Psoas muscle (tissue), 8 donors: ENCODE data around the gene ACOX3. TPM values are rescaled to one million over a fixed set of nuclear protein-coding genes. Genes with fewer than 3 reads are reported as not detected.

Experiments
- ATAC-seq, 4 donors: fragments of 200-7000 bp; cut with Tn5 transposase; one replicate each; pipeline ENCODE4 v1.9.1; 2020; ENCODE audit warnings: moderate library complexity in 3 of 4, mild to moderate bottlenecking in 2 of 4
- DNase-seq, 2 donors: peaks; one replicate each; pipeline ENCODE4 v3.0.0-alpha.2; 2020
- H3K27ac ChIP-seq: fragments of 200-600 bp; one replicate; pipeline ENCODE4 v1.8.0; 2022
- H3K27me3 ChIP-seq, 3 donors: fragments of 200-600 bp in 1 of 3; one replicate each; pipeline versions ENCODE4 v1.6.1 to v1.8.0; 2013 to 2022; ENCODE audit warnings: low read length in 2 of 3, mild to moderate bottlenecking in 2 of 3, moderate library complexity in 1 of 3; ENCODE audit not compliant: insufficient read depth in 3 of 3
- H3K36me3 ChIP-seq, 2 donors: fragments of 200-600 bp in 1 of 2; one replicate each; pipeline versions ENCODE4 v1.6.1 to v1.8.0; 2013 to 2022; ENCODE audit warnings: low read depth in 1 of 2, mild to moderate bottlenecking in 1 of 2, moderate library complexity in 1 of 2; ENCODE audit not compliant: insufficient read depth in 1 of 2
- H3K4me1 ChIP-seq: fragments of 200-600 bp; one replicate; pipeline ENCODE4 v1.8.0; 2022
- H3K4me3 ChIP-seq: fragments of 200-600 bp; one replicate; pipeline ENCODE4 v1.8.0; 2022; ENCODE audit warnings: mild to moderate bottlenecking
- H3K9me3 ChIP-seq: fragments of 200-600 bp; one replicate; pipeline ENCODE4 v1.8.0; 2022
- WGBS, 3 donors: extraction: QIAGEN DNeasy Blood & Tissue Kit; methylation state at CpG; one replicate each; pipeline versions ENCODE4 v1.1.6 to v1.1.7; 2013; 5-methylcytosine and 5-hydroxymethylcytosine counted together
- intact Hi-C, 2 donors: fragments of 100-400 bp; cut with DNase I; formaldehyde crosslinking; loops; one replicate each; pipeline versions ENCODE4 v1.11.0 to v1.14.2; 2022
- polyA plus RNA-seq, 3 donors: library from polyadenylated mRNA; stranded (reverse); fragments of 200-250 nt; gene quantifications; one replicate each; pipeline ENCODE4 v1.2.3, GENCODE V29; 2013
- total RNA-seq, 4 donors: library from RNA; stranded (reverse); fragmentation: NEBNext Ultra II Directional in 2 of 4; extraction: Animal tissue kit (Norgen Biotek cat#: 25700) in 2 of 4; gene quantifications; one replicate each; pipeline versions ENCODE4 v1.2.1 to v1.2.4, GENCODE V29; 2021 to 2023
- TF ChIP-seq, protein P1 (sequence below): fragments of 200-600 bp; IDR thresholded peaks from one replicate; pipeline ENCODE4 v1.8.0; 2022; ENCODE audit warnings: antibody characterized with exemption
- donor health status: healthy with polysubstance abuse.
- donor health status: DM: no; HTN: no; CAD: no; lungs with moderate emphysema.
- donor health status: Bipolar disorder and iron deficiency.
- donor health status: healthy.
- donor health status: DM: yes; HTN: yes; CAD: no.
- donor health status: DM: no; HTN: no; CAD: no.
- donor health status: DM: no; HTN: no; CAD: no.
- donor health status: DM: yes; HTN: yes; CAD: no.

The ACOX3 gene
- total and polyA plus RNA-seq, 7 donors, result 5.6 to 18.8 (median 10.8) TPM

DNA sequence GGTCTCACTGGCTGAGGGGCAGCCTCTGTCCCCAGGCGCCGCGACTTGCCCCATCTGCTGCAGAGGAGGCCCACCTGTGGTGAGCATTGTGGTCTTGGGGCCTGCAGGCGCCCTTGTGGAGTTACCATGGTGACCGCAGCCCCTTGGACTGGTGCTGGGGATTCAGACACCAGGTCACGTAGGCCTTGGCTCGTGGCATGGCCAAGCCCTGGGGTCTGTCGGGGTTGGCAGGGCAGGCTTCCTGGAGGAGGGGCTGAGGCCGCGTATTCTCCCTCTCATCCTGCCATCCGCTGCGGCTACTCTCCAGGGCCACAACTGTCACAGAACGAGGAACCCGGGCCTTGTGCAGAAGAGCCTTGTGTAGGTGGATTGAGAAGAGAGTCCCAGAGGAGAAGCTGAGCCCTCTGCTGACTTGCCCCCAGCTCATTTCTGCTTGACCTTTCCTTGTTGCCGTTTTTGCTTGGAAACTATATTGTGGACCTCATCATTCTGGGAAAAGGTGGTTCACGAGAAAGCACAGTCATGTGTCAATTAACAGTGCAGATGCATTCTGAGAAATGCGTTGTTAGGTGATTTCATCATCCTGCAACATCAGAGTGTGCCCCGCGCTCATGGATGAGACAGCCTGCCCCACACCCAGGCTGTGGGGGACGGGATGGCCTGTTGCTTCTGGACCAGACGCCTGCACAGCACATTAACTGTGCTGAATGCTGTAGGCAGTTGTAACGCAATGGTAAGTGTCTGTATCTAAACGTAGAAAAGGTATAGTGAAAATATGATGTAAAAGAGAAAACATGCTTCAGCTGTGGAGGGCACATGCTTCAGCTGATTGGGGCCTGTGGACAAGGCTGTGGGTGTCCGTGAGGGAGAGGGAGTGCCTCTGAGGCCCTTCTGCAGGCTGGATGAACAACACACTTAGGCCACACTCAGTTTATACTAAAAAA lies 38.5 kb upstream of the ACOX3 start:
- no peaks in the 10 kb centered on the region for H3K27me3 ChIP-seq
- no peaks in the 10 kb centered on the region for H3K4me1 ChIP-seq
- peaks cover 0 to 27% of the 10 kb centered on the region in 2 donors for H3K36me3 ChIP-seq
- no peak overlapping the region for H3K4me3 ChIP-seq
- WGBS, 3 donors, result 88% methylated on average over 24 of the region's 24 CpGs
- ATAC-seq (no peak), DNase-seq (no peak)
- TF ChIP-seq, protein P1, sequence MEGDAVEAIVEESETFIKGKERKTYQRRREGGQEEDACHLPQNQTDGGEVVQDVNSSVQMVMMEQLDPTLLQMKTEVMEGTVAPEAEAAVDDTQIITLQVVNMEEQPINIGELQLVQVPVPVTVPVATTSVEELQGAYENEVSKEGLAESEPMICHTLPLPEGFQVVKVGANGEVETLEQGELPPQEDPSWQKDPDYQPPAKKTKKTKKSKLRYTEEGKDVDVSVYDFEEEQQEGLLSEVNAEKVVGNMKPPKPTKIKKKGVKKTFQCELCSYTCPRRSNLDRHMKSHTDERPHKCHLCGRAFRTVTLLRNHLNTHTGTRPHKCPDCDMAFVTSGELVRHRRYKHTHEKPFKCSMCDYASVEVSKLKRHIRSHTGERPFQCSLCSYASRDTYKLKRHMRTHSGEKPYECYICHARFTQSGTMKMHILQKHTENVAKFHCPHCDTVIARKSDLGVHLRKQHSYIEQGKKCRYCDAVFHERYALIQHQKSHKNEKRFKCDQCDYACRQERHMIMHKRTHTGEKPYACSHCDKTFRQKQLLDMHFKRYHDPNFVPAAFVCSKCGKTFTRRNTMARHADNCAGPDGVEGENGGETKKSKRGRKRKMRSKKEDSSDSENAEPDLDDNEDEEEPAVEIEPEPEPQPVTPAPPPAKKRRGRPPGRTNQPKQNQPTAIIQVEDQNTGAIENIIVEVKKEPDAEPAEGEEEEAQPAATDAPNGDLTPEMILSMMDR, result no peak
- no peaks in the 10 kb centered on the region for H3K9me3 ChIP-seq
- intact Hi-C loops, result loop anchor here in 1 of 2 donors (10.0 kb wide), 1 partner anchor 436 kb away; no protein-coding TSS in a partner anchor
- no peak overlapping the region for H3K27ac ChIP-seq

DNA sequence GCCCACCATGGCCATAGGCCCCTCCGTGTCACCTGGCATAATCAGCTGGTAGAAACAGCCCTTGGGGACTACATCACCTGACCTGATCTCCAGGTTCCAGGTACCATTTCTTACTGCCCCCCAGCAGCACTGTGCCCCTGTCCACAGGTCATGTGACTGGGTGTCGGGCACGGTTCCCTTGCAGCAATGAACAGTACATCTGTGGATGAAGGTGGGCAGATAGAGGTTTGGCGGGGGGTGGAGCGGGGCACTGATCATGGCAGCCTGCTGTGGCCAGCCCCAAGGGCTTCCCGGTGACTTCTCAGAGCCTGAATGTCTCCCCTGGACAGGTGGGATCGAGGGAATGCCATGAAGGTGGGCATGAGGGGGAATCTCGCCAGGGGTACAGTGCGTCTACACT lies 37.8 kb upstream of the ACOX3 start:
- no peaks in the 10 kb centered on the region for H3K27me3 ChIP-seq
- DNase-seq (no peak), ATAC-seq (no peak)
- H3K27ac ChIP-seq, result no peak overlapping the region
- TF ChIP-seq, protein P1, result no peak
- intact Hi-C loops, result loop anchor here in 1 of 2 donors (10.0 kb wide), 1 partner anchor 436 kb away; no protein-coding TSS in a partner anchor
- H3K36me3 ChIP-seq, result peaks cover 0 to 27% of the 10 kb centered on the region in 2 donors
- H3K4me3 ChIP-seq, result no peak overlapping the region
- no peaks in the 10 kb centered on the region for H3K4me1 ChIP-seq
- H3K9me3 ChIP-seq, result no peaks in the 10 kb centered on the region
- 92 to 94% (median 92%) methylated on average over 9 of the region's 9 CpGs for WGBS, 3 donors

DNA sequence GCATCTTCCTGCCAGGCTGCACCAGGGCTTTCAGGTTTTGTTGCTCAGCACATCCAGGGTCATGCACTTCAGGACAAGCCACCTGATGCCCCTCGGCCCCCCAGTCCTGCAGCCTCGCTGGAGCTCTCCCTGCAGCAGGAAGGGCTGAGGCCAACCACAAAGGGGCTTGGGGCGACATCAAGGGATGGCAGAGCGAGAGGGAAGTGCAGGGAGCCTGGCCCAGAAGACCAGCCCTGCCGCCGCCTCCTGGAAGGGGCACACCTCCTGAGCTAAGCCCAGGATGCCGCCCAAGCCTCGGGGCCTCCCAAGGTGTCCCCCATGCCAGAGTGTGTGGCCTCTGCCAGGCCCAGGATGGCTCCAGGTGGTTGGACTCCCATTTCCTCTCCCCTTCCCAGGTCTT lies 37.2 kb upstream of the ACOX3 start:
- Histone ChIP-seq H3K27ac (no peak overlapping the region), H3K9me3 (no peaks in the 10 kb centered on the region), H3K4me3 (no peak overlapping the region), H3K36me3 (peaks cover 0 to 27% of the 10 kb centered on the region in 2 donors), H3K4me1 (no peaks in the 10 kb centered on the region), H3K27me3 (no peaks in the 10 kb centered on the region)
- intact Hi-C loops, result loop anchor here in 1 of 2 donors (10.0 kb wide), 1 partner anchor 437 kb away; no protein-coding TSS in a partner anchor
- DNase-seq, result no peak
- ATAC-seq, result no peak
- TF ChIP-seq, protein P1, result no peak
- 94 to 97% (median 96%) methylated on average over 8 of the region's 8 CpGs for WGBS, 3 donors

DNA sequence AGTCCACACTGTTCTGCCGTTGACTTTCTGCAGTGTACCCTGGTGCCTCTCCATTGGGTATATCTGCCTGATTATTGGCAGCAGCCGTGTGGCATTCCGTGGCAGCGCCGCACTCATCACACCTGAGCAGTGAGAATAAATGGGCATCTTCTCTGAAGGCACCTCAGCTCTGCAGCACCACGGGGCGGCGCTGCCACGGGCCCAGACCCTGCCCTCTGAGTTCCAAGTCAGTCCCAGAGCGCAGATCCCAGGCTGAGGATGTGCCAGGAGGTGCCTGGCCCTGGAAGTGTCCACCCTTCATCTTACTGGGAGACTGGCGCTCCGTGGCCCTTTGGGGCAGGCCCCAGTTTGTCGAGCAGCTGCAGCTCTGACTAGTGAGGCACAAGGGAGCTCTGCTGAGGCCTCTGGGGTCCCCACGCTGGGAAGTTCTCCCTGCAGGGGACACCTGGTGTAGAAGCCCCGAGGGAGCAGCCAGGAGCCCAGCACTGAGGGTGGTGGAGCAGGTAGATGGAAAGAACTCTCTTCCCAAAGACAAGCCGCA lies 36.6 kb upstream of the ACOX3 start:
- Histone ChIP-seq H3K27me3 (no peaks in the 10 kb centered on the region), H3K27ac (no peak overlapping the region), H3K9me3 (no peaks in the 10 kb centered on the region), H3K36me3 (peaks cover 0 to 27% of the 10 kb centered on the region in 2 donors), H3K4me1 (no peaks in the 10 kb centered on the region), H3K4me3 (no peak overlapping the region)
- 90 to 93% (median 92%) methylated on average over 16 of the region's 16 CpGs for WGBS, 3 donors
- no peak for DNase-seq
- no peak for ATAC-seq
- TF ChIP-seq, protein P1, result no peak
- intact Hi-C loops, result loop anchor here in 1 of 2 donors (10.0 kb wide), 1 partner anchor 438 kb away; no protein-coding TSS in a partner anchor
